Nephron (organoid): ENCODE measurements around the gene PCDHGB1.
"Not testable (repeated sequence)": the region's sequence is repeated elsewhere in the genome, so short reads cannot be mapped to it uniquely, and the experiment has no call there.

Experiments
- H3K27ac Mint-ChIP-seq, 3 experiments: 2 replicates each; pipeline ENCODE4 v1.8.0; 2020; ENCODE audit warnings: mixed read lengths in 3 of 3, mild to moderate bottlenecking in 2 of 3, moderate library complexity in 1 of 3
- H3K27me3 Mint-ChIP-seq: 2 replicates; pipeline ENCODE4 v1.8.0; 2021; ENCODE audit warnings: low read depth, mild to moderate bottlenecking, moderate library complexity, mixed read lengths
- H3K36me3 Mint-ChIP-seq: 2 replicates; pipeline ENCODE4 v1.8.0; 2020; ENCODE audit warnings: low read depth, mixed read lengths
- H3K4me1 Mint-ChIP-seq: 2 replicates; pipeline ENCODE4 v1.8.0; 2020; ENCODE audit warnings: mixed read lengths
- H3K4me3 Mint-ChIP-seq, 3 experiments: 2 replicates each; pipeline ENCODE4 v1.8.0; 2020; ENCODE audit warnings: mild to moderate bottlenecking in 3 of 3, mixed read lengths in 3 of 3, moderate library complexity in 2 of 3
- H3K9me3 Mint-ChIP-seq: 2 replicates; pipeline ENCODE4 v1.8.0; 2020; ENCODE audit warnings: mixed read lengths
- CTCF ChIP-seq, 3 experiments: fragments of 200-600 bp; sonication (generic); IDR thresholded peaks; one replicate each; pipeline ENCODE4 v1.5.0; 2021; ENCODE audit warnings: antibody characterized with exemption in 3 of 3; ENCODE audit not compliant: unreplicated experiment in 3 of 3

Gene PCDHGB1

GRCh38 chr5:141343953-141344463, 5.9 kb upstream of the PCDHGB1 start:
- Mint-ChIP-seq H3K4me1 (no peaks in the 10 kb centered on the region), H3K27ac (no peak overlapping the region)

GRCh38 chr5:141345327-141345726, 4.6 kb upstream of the PCDHGB1 start:
- Mint-ChIP-seq H3K9me3 (peaks cover 76% of the 10 kb centered on the region), H3K36me3 (peaks cover 24% of the 10 kb centered on the region), H3K4me3 (no peak overlapping the region), H3K27me3 (peaks cover 4% of the 10 kb centered on the region), H3K27ac (no peak overlapping the region), H3K4me1 (no peaks in the 10 kb centered on the region)
- no peak for TF ChIP-seq CTCF (IDR thresholded peaks at IDR 0.05; ENCODE audit: unreplicated experiment in 3 of 3)

More at GRCh38 chr5:141343953-141344463, 5.9 kb upstream of the PCDHGB1 start:
- Mint-ChIP-seq H3K36me3 (peaks cover 22% of the 10 kb centered on the region), H3K4me3 (no peak overlapping the region), H3K27me3 (peaks cover 4% of the 10 kb centered on the region), H3K9me3 (peaks cover 70% of the 10 kb centered on the region)
- no peak for TF ChIP-seq CTCF (IDR thresholded peaks at IDR 0.05; ENCODE audit: unreplicated experiment in 3 of 3)

- not testable (repeated sequence) for H3K27me3 Mint-ChIP-seq, H3K4me1 Mint-ChIP-seq, H3K4me3 Mint-ChIP-seq, H3K27ac Mint-ChIP-seq
- Mint-ChIP-seq H3K36me3 (peaks cover 25% of the 10 kb centered on the region), H3K9me3 (peaks cover 75% of the 10 kb centered on the region)
Observed at GRCh38 chr5:141346017-141346416, 3.9 kb upstream of the PCDHGB1 start.

- Mint-ChIP-seq H3K27me3 (peaks cover 2% of the 10 kb centered on the region), H3K4me1 (no peaks in the 10 kb centered on the region), H3K4me3 (no peak overlapping the region), H3K27ac (no peak overlapping the region), H3K9me3 (peaks cover 58% of the 10 kb centered on the region), H3K36me3 (peaks cover 35% of the 10 kb centered on the region)
- no peak for TF ChIP-seq CTCF (IDR thresholded peaks at IDR 0.05; ENCODE audit: unreplicated experiment in 3 of 3)
Observed at GRCh38 chr5:141351591-141351990, 1.7 kb downstream of the PCDHGB1 start.

GRCh38 chr5:141354900-141355469, 5.1 kb downstream of the PCDHGB1 start, which contains the start of gene PCDHGA4:
Gene PCDHGA4, plus strand, starts transcription at chr5:141355021. Its CDS starts 87 bp downstream, at chr5:141355108.
- TF ChIP-seq CTCF (IDR thresholded peaks at IDR 0.05; ENCODE audit: unreplicated experiment in 3 of 3) = no peak
- peaks cover 37% of the 10 kb centered on the region for H3K36me3 Mint-ChIP-seq
- no peak within 1 kb of the TSS for H3K4me3 Mint-ChIP-seq
- peaks cover 52% of the 10 kb centered on the region for H3K9me3 Mint-ChIP-seq
- H3K27me3 Mint-ChIP-seq = peaks cover 4% of the 10 kb centered on the region
- H3K27ac Mint-ChIP-seq = no peak within 1 kb of the TSS
- no peaks in the 10 kb centered on the region for H3K4me1 Mint-ChIP-seq

GRCh38 chr5:141355641-141356040, 5.7 kb downstream of the PCDHGB1 start:
- no peak overlapping the region for H3K27ac Mint-ChIP-seq
- peaks cover 54% of the 10 kb centered on the region for H3K9me3 Mint-ChIP-seq
- peaks cover 4% of the 10 kb centered on the region for H3K27me3 Mint-ChIP-seq
- no peak overlapping the region for H3K4me3 Mint-ChIP-seq
- TF ChIP-seq CTCF (IDR thresholded peaks at IDR 0.05; ENCODE audit: unreplicated experiment in 3 of 3) = no peak
- H3K4me1 Mint-ChIP-seq = no peaks in the 10 kb centered on the region
- H3K36me3 Mint-ChIP-seq = peaks cover 35% of the 10 kb centered on the region
